MM.1S (cell line): ENCODE data around the gene PCDHB7.
"Not testable (repeated sequence)": the region's sequence is repeated elsewhere in the genome, so short reads cannot be mapped to it uniquely, and the experiment has no call there.

Experiments
- CTCF ChIP-seq: fragments of 300-600 bp; sonication (generic); IDR thresholded peaks from 2 replicates; pipeline ENCODE4 v1.5.1; 2016; ENCODE audit warnings: antibody characterized with exemption, low read length, mixed read lengths
- EZH2 ChIP-seq: fragments of 300-600 bp; sonication (generic); optimal IDR thresholded peaks from 2 replicates; pipeline ENCODE3; 2017; ENCODE audit warnings: low read depth, mild to moderate bottlenecking, antibody characterized with exemption, low read length, mixed read lengths
- EZH2phosphoT487 ChIP-seq: fragments of 300-600 bp; sonication (generic); IDR thresholded peaks from 2 replicates; pipeline ENCODE4 v1.6.1; 2018; ENCODE audit warnings: antibody characterized with exemption, low read length

GRCh38 chr5:141201646-141202045, 29.2 kb downstream of the PCDHB7 start:
- TF ChIP-seq CTCF, EZH2, EZH2phosphoT487: not testable (repeated sequence)
